HCEC 1CT (cell line): ENCODE data around the gene PPP1R7.

ENCODE experiments used
- DNase-seq: peaks from one replicate; pipeline ENCODE4 v3.0.0-alpha.2; 2017

Gene PPP1R7

GRCh38 chr2:241198381-241199279 is 48.4 kb downstream of the PPP1R7 start:
- no peak for DNase-seq

GRCh38 chr2:241199286-241199685 is 49.0 kb downstream of the PPP1R7 start:
- DNase-seq = no peak

- no peak for DNase-seq
Measured at GRCh38 chr2:241199897-241200821, 49.9 kb downstream of the PPP1R7 start.

DNA sequence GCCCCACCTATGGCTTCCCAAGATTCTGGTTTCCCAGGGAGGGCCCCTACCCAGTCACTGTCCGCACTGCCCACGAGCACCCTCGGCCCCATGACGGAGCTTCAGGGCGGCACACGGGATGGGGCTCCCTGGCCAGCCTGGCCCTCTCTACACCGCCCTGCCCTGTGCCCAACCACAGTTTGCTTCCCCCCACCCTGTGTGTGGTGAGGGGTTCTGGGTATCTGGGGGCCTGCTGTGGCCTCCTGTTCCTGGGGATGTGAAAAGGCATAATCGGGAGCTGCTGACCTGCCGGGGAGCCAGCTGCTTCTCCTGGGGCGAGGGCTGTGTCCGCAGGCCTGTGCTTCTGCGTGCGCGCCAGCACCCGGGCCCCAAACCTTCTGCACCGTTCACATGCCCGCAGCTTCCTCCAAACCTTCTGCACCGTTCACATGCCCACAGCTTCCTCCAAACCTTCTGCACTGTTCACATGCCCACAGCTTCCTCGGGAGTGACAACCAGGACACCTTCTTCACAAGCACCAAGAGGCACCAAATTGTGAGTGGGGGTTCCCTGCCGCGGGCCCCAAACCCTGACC is 50.6 kb downstream of the PPP1R7 start:
- no peak for DNase-seq

- DNase-seq = no peak
Measured at GRCh38 chr2:241201445-241202267, 51.4 kb downstream of the PPP1R7 start.

GRCh38 chr2:241202268-241202585 is 52.0 kb downstream of the PPP1R7 start:
- no peak for DNase-seq

DNA sequence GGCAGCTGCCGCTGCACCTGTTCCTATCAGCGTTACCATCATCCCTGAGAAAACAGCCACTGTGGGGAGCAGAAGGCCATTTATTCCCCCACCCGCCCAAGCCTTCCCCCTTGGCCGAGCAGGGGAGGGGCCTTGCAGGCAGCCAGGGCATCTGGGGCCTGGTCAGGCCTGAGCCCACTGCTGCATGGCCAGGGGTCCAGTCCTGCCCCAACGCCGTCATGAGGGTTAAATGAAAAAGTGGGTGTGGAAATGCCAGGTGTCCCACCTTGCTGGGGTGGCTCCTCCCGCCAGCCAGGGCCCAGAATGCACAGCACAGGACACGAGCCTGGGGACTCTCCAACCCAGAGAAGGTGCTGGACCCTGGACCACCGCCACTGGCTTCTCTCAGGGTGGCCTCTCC is 52.4 kb downstream of the PPP1R7 start:
- no peak for DNase-seq

GRCh38 chr2:241203218-241204009 is 53.1 kb downstream of the PPP1R7 start:
- no peak for DNase-seq

DNA sequence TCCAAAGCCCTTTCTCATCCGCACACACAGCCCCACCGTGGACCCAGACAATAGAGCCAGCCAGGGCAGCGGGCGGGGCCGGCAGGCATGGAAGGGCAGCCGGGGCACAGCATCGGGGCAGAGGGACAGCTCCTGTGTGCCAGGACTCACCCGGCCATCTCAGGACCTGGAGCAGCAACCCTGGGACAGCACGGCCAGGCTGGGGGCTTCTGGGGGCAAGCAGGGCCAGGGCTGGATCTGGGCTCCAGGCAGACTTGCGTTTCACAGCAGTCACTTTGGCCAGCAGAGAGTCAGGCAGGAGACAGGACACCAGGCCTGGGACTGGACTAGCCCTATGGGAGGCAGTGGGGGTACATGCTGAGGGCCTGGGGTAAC is 53.7 kb downstream of the PPP1R7 start:
- DNase-seq = no peak

DNA sequence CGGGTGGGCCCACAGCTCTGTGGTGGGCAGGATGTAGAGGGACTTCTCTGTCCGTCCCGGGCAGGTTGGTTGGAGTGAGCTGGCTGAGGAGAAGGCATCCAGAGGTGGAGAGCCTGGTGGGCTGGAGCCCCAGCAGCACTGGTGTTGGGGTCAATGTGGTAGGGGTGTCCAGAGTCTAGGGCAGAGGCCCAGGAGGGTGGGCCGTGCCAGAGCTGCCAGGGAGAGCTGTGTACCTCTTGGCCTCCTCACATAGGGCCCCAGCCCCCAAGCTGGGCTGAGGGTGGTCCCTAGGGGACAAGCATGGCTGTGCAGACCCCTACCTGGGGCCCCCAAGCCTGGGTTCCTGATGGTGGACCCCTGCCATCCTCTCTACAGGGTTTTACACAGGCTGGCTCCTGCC is 54.2 kb downstream of the PPP1R7 start:
- DNase-seq = no peak

DNA sequence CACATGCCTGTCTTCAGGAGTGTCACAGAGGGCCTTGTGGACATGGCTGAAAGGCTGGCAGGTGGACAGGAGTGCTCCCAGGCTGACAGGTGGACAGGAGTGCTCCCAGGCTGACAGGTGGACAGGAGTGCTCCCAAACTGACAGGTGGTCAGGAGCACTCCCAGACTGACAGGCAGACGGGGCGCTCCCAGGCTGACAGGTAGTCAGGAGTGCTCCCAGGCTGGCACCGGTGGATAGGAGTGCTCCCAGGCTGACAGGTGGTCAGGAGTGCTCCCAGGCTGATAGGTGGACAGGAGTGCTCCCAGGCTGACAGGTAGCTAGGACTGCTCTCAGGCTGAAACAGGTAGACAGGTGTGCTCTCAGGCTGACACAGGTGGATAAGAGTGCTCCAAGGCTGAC is 54.8 kb downstream of the PPP1R7 start:
- DNase-seq = no peak

DNA sequence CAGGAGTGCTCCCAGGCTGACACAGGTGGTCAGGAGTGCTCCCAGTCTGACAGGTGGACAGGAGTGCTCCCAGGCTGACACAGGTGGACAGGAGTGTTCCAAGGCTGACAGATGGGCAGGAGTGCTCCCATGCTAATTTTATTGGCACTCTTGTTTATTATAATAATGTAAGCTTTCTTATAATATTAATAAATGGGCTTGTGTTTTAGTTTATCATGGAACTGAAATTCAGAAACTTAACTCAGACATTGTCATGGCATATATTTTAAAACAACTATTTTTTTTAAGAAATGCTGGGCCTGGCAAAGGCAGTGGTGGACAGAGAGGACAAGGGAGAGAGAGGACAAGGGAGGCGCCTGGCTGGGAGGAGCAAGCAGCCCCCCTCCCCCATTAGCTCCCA is 56.9 kb downstream of the PPP1R7 start:
- no peak for DNase-seq

DNA sequence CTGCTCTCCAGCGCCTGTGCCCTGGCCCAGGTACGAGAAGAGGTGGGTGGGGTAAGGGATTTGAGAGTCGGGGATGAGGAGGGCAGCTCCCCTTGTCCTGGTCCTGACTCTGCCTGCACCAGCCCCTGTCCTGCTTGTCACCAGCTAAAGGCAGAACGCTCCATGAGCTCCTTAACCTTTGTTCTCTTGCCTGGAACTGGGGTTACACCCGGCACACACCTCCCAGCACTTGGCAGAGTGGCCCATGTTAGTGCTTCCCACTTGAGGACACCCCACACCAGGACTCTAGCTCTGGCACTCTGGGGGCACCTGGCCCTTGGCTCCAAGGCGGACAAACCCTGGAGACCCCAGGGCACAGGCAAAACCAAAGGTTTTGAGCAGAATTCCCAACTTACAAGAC is 57.4 kb downstream of the PPP1R7 start:
- DNase-seq = no peak

DNA sequence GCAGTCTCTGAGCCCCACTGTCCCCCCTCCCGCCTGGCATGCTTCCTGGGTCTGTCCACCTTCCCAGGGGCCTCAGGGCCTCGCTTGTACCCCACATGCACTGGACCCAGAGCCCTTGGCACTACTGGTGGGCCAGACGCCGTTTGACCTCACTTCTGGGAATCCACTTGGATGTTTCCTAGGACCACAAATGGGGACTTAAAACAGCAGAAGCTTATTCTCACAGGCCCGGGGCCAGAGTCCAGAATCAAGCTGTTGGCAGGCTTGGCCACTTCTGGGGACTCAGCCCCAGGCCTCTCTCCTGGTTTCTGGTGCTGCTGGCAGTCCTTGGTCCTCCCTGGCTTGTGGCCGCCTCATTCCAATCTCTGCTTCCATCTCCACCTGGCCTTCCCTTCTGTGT is 57.8 kb downstream of the PPP1R7 start:
- no peak for DNase-seq

DNA sequence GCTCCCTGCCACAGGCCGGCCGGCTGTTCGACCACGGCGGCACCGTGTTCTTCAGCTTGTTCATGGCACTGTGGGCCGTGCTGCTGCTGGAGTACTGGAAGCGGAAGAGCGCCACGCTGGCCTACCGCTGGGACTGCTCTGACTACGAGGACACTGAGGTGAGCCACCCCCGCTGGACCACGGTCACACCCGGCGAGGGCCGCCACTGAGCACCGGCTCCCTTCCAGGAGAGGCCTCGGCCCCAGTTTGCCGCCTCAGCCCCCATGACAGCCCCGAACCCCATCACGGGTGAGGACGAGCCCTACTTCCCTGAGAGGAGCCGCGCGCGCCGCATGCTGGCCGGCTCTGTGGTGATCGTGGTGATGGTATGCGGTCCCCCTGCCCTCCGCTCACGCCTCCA is 59.0 kb downstream of the PPP1R7 start:
- DNase-seq = no peak

DNA sequence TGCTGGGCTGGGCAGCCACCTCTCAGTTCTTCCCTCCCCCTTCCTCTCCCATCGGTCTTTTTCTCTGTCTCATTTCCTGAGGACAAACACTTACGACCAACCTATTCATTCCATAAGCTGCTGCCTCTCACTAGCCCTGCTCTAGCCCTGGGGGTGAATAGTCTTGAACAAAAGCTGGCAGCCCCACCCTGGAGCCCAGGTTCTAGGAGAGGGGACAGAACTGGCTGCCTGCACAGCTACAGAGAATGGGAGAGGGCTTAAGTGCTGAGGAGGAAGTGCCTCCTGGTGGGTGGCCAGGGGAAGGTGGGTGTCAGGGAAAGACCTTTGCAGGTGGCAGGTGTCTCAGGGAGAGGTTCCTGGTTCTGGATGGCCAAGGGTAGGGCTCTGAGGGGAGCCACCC is 61.0 kb downstream of the PPP1R7 start:
- DNase-seq = no peak

DNA sequence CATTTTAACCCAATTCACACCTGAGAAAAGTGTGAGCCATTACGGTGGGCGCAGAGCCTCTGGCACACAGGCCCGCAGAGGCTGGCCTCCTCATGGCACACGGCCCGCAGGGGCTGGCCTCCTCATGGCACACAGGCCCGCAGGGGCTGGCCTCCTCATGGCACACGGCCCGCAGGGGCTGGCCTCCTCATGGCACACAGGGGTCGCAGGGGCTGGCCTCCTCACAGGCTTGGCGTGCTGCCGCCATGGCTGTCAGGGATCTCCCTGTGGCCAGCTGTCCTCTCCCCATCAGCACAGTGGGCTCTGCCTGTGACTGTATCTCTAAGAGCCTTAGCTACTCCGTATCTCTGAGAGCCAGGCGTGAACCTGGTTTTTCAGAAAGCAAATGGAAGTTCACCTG is 62.8 kb downstream of the PPP1R7 start:
- DNase-seq = no peak

DNA sequence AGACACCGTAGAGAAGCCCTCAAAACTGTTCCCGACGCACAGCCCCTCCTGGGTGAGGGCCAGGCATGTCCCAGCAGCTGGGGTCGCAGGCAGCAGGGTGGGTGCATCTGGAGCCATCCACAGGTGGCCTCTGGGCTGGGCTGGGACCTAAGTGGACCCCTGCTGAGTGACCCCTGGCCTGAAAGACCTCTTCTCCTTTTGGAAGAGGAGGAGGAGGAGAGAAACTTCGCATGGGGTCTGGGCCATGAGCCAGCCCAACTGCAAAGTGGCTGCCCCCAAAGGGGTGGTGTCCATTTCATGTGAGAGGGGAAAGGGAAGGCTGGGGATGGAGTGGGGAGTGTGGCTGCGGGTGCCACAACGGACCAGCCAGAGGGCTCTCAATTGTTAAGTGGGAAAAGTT is 63.3 kb downstream of the PPP1R7 start:
- DNase-seq = no peak

GRCh38 chr2:241214209-241214608 is 63.9 kb downstream of the PPP1R7 start:
- DNase-seq = no peak

DNA sequence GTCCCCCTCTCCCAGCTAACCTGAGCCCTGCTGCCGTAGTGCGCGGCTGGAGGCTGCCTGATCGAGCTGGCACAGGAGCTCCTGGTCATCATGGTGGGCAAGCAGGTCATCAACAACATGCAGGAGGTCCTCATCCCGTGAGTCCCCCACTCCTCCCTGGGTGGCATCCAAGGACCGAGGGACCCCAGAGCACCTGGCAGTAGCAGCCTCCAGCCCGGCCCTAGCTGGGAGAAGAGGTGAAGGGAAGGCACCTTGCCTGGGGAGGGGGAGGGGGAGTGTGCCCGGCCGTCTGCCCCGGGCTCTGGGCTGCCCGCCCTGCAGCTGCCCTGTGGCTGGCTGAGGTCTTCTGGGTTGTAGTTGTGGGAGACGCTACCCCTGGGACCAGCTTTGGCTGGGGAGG is 64.5 kb downstream of the PPP1R7 start:
- no peak for DNase-seq

GRCh38 chr2:241215421-241215820 is 65.2 kb downstream of the PPP1R7 start:
- no peak for DNase-seq

DNA sequence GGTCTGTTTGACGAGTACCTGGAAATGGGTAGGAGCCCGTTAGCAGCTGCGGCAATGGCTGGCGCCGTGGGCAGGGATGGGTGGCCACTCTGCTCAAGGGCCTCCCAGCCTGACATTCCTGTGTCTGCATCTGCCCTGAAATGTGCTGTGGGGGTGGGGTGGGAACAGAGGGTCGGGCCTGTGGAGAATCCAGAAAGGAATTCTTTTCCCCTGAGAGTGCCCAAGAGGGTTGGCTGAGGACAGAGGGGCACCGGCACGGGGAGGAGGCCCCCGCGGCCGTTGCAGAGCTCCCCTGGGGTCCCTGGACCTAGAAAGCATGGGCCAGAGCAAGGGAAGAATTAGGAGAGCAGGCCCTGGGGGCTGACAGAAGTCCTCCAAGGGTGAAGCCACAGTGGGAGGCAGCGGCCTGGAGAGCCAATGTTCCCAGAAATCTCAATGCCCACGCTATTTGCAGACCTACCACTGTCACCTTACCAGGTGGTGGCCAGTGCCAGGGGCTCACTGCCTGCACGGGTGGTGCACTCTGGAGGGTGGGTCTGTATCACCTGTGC is 66.0 kb downstream of the PPP1R7 start:
- DNase-seq = no peak
